NOMO-1 (cell line): ENCODE measurements around the gene WFS1.

Experiments
- DNase-seq, 2 experiments: peaks; one replicate each; lab custom pipeline; 2025; ENCODE audit not compliant: unreplicated experiment in 2 of 2; lab: John Stamatoyannopoulos, UW

The WFS1 gene

DNA sequence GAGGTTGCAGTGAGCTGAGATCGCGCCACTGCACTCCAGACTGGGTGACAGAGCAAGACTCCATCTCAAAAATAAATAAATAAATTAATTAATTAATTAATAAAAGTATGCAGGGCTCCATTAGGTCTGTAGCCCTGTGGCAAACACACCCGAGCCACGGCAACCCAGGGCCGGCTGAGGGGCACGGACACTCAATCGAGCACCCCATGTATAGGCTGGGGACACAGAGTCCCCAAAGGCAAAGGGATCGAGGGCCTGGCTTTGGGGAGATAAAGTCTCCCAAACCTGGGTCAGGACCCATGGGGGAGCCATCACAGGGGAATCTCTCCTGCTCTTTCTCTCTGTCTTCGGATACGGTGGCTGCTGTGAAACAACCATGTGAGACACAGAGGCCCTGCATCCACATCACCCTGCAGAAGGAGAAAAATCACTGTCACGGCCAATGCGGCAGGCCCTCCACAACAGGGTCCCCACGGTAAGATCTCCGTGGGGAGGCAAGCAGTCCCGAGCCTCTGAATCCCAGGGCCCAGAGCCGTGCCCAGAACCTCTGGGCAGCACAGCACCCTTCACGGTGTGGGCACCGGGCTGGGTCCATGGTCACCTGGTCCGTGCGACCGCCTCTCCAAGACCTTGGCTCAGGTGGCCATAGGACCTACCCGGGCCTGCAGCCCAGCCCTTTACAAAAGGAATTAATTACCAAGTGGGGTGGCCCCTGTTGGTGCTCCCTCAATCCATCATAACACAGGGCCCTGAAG, 81.8 kb downstream of the WFS1 start:
- DNase-seq = no peak

DNA sequence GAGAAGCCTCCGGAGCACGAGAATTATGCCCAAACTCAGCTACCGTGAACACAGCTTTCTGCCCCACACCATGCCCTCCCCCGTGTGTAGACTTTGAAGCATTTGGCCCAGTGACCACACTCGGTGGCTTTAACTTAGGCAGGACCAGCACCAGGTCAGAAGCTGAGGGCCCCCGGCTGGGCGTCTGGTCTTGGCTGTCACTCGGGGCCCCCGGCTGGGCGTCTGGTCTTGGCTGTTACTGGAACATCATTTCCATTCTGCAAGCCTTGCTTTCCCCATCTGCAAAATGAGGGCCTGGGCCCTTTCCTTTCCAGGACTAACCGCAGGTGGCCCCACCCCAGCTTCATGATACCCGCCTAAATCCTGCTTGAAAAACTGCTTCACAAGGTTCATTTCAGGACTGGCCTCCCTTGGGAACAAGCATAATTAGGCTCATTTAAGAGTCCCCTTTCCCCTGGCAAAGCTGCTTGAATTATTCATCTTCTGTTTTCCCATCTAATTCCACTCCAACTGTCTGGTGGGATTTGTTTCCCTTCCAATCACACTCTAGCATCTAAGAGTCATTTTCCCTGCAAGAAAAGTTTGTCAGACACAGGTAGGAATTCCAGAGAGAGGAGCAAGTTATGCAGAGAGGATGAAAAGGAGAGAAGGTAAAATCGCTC, 82.5 kb downstream of the WFS1 start:
- DNase-seq = no peak
